DOHH2 (cell line): Measurements from ENCODE around the gene ZNF320.

Experiments
- H3F3A ChIP-seq: fragments of 200-600 bp; sonication (generic), shearing (Covaris generic); 2 replicates; pipeline ENCODE4 v1.6.0; 2016; ENCODE audit warnings: antibody characterized with exemption, mild to moderate bottlenecking; ENCODE audit not compliant: control insufficient read depth, insufficient read depth
- H3K27ac ChIP-seq: fragments of 200-600 bp; sonication (generic); 2 replicates; pipeline ENCODE4 v1.5.1; 2014; ENCODE audit warnings: low read depth, mild to moderate bottlenecking, low read length, moderate library complexity
- H3K27me3 ChIP-seq: fragments of 200-600 bp; sonication (generic); 2 replicates; pipeline ENCODE4 v1.6.1; 2014; ENCODE audit warnings: mild to moderate bottlenecking, low read length, mixed read lengths; ENCODE audit not compliant: control insufficient read depth
- H3K36me3 ChIP-seq: fragments of 200-600 bp; sonication (generic); 2 replicates; pipeline ENCODE4 v1.6.1; 2014; ENCODE audit warnings: mild to moderate bottlenecking, low read length, moderate library complexity, mixed read lengths; ENCODE audit not compliant: control insufficient read depth
- H3K4me1 ChIP-seq: fragments of 200-600 bp; sonication (generic); 2 replicates; pipeline ENCODE4 v1.6.1; 2014; ENCODE audit warnings: mild to moderate bottlenecking, low read length, mixed read lengths; ENCODE audit not compliant: control insufficient read depth
- H3K4me2 ChIP-seq: fragments of 200-600 bp; sonication (generic); 2 replicates; pipeline ENCODE4 v1.6.0; 2014; ENCODE audit warnings: mild to moderate bottlenecking, low read length, moderate library complexity
- H3K4me3 ChIP-seq: fragments of 200-600 bp; sonication (generic); 2 replicates; pipeline ENCODE4 v1.5.1; 2014; ENCODE audit warnings: mild to moderate bottlenecking, low read length, mixed read lengths
- H3K79me2 ChIP-seq: fragments of 200-600 bp; sonication (generic); 2 replicates; pipeline ENCODE4 v1.6.1; 2014; ENCODE audit warnings: mild to moderate bottlenecking, low read length, mixed read lengths; ENCODE audit not compliant: control insufficient read depth
- H3K9me2 ChIP-seq: fragments of 200-600 bp; sonication (generic); replicated peaks from 2 replicates; pipeline ENCODE4 v1.6.1; 2014; ENCODE audit warnings: mild to moderate bottlenecking, low read length, mixed read lengths; ENCODE audit not compliant: control insufficient read depth
- H3K9me3 ChIP-seq: fragments of 200-600 bp; sonication (generic); 2 replicates; pipeline ENCODE4 v1.6.1; 2014; ENCODE audit warnings: antibody characterized with exemption, low read length, mixed read lengths; ENCODE audit not compliant: control insufficient read depth, insufficient read depth
- H4K20me1 ChIP-seq: fragments of 200-600 bp; sonication (generic); 2 replicates; pipeline ENCODE4 v1.6.0; 2014; ENCODE audit warnings: low read depth, mild to moderate bottlenecking, antibody characterized with exemption, low read length, moderate library complexity; ENCODE audit not compliant: control insufficient read depth, insufficient read depth
- EZH2phosphoT487 ChIP-seq: fragments of 200-600 bp; sonication (generic); IDR thresholded peaks from 2 replicates; pipeline ENCODE4 v1.6.1; 2017; ENCODE audit warnings: borderline replicate concordance, mild to moderate bottlenecking, antibody characterized with exemption, low read length, moderate library complexity, mixed read lengths
- TF ChIP-seq, protein P1 (sequence below): fragments of 200-600 bp; sonication (generic); IDR thresholded peaks from one replicate; pipeline ENCODE4 v1.5.1; 2014; ENCODE audit warnings: antibody characterized with exemption, mild to moderate bottlenecking, low read depth, low read length; ENCODE audit not compliant: poor library complexity, severe bottlenecking

Gene ZNF320

GRCh38 chr19:52923778-52924593 lies 26.6 kb upstream of the ZNF320 start:
- peak overlapping the region; percentile 83 for H3K4me2 ChIP-seq
- peaks cover 16% of the 10 kb centered on the region for H3K36me3 ChIP-seq
- peaks cover 15% of the 10 kb centered on the region for H3K4me1 ChIP-seq
- no peaks in the 10 kb centered on the region for H3F3A ChIP-seq
- no peak overlapping the region for H3K27ac ChIP-seq
- H3K79me2 ChIP-seq: peaks cover 18% of the 10 kb centered on the region
- H3K9me3 ChIP-seq: no peaks in the 10 kb centered on the region
- TF ChIP-seq, protein P1, sequence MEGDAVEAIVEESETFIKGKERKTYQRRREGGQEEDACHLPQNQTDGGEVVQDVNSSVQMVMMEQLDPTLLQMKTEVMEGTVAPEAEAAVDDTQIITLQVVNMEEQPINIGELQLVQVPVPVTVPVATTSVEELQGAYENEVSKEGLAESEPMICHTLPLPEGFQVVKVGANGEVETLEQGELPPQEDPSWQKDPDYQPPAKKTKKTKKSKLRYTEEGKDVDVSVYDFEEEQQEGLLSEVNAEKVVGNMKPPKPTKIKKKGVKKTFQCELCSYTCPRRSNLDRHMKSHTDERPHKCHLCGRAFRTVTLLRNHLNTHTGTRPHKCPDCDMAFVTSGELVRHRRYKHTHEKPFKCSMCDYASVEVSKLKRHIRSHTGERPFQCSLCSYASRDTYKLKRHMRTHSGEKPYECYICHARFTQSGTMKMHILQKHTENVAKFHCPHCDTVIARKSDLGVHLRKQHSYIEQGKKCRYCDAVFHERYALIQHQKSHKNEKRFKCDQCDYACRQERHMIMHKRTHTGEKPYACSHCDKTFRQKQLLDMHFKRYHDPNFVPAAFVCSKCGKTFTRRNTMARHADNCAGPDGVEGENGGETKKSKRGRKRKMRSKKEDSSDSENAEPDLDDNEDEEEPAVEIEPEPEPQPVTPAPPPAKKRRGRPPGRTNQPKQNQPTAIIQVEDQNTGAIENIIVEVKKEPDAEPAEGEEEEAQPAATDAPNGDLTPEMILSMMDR: no peak
- no peak for TF ChIP-seq EZH2phosphoT487
- no peaks in the 10 kb centered on the region for H4K20me1 ChIP-seq
- no peaks in the 10 kb centered on the region for H3K27me3 ChIP-seq
- peak overlapping the region; percentile 96 for H3K4me3 ChIP-seq
- H3K9me2 ChIP-seq: no peaks in the 10 kb centered on the region

DNA sequence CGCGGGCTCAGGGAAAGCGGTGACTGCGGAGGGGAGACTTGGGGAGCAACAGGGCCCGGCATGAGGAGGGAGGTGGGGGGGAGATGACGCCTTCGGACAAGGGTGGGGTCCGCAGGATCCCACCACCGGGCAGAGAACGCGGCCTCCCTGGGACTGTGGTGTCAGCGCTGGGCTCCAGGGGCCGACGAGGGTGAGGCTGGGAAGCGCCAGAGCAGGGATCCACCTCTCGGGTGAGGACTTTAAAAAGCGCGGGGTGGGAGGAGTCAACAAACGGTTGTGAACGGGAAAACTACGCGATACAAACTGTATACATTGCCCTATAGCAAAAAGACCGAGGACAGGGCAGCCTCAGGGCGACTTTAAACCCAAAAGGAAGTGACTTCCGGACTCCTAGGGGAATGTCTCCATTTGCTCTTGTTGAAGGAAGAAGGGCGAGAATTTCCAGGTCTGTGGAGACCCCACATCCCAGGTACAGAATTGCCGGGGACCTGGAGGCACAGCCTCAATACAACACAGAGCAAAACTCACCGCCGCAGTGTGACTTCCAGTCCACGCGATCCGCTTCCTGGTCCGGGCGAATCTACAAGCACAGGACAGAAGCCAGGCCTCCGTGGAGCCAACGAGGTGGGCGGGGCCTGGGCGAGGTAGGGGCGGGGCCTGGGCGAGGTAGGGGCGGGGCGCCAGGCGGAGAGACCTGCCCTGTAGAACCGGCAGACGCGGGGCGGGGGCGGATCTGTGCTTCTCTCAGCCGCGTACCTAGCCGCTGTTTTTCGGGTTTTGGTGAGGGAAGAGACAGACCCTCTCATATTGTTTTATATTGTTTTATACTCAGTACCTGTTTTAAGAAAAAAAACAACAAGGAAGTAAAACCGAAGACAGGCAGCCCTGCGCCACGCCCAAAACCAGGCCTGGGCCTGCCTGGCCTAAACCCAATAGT lies 25.7 kb upstream of the ZNF320 start, which contains the start of gene ZNF888:
Gene ZNF888 (minus strand): TSS at position 588 of the 937 bp plus-strand sequence. CDS start 5,555 bp downstream, outside the sequence.
- Histone ChIP-seq H3K4me1 (peaks cover 15% of the 10 kb centered on the region), H4K20me1 (no peaks in the 10 kb centered on the region), H3F3A (no peaks in the 10 kb centered on the region), H3K27me3 (no peaks in the 10 kb centered on the region), H3K4me2 (peak within 1 kb of the TSS; percentile 83), H3K27ac (peak within 1 kb of the TSS; percentile 67), H3K9me3 (no peaks in the 10 kb centered on the region), H3K9me2 (no peaks in the 10 kb centered on the region), H3K36me3 (peaks cover 9% of the 10 kb centered on the region), H3K4me3 (peak within 1 kb of the TSS; percentile 96), H3K79me2 (peaks cover 18% of the 10 kb centered on the region)
- no peak for TF ChIP-seq EZH2phosphoT487
- TF ChIP-seq, protein P1: no peak

GRCh38 chr19:52917531-52917930 lies 20.1 kb upstream of the ZNF320 start:
- no peaks in the 10 kb centered on the region for H3K27me3 ChIP-seq
- peaks cover 7% of the 10 kb centered on the region for H3K4me1 ChIP-seq
- no peak for TF ChIP-seq EZH2phosphoT487
- TF ChIP-seq, protein P1: no peak
- peaks cover 27% of the 10 kb centered on the region for H3K36me3 ChIP-seq
- no peak overlapping the region for H3K27ac ChIP-seq
- H3K4me2 ChIP-seq: no peak overlapping the region
- H3K9me3 ChIP-seq: no peaks in the 10 kb centered on the region
- no peaks in the 10 kb centered on the region for H3F3A ChIP-seq
- no peaks in the 10 kb centered on the region for H4K20me1 ChIP-seq
- no peak overlapping the region for H3K4me3 ChIP-seq
- peaks cover 12% of the 10 kb centered on the region for H3K79me2 ChIP-seq
- H3K9me2 ChIP-seq: no peaks in the 10 kb centered on the region
